Left colon (tissue), 2 donors: ENCODE measurements around the gene ATP2B3. TPM values are rescaled to one million over a fixed set of nuclear protein-coding genes. Genes with fewer than 3 reads are reported as not detected.

Source experiments
- ATAC-seq: fragments of 200-7000 bp; cut with Tn5 transposase; one replicate; pipeline ENCODE4 v1.9.1; 2020; ENCODE audit warnings: mild to moderate bottlenecking, moderate library complexity
- DNase-seq, 2 donors: peaks; one replicate each; pipeline ENCODE4 v3.0.0-alpha.2; 2020
- intact Hi-C, 2 donors: fragments of 100-400 bp; cut with DNase I in 1 of 2; cut with micrococcal nuclease in 1 of 2; formaldehyde crosslinking; loops; one replicate each; pipeline versions ENCODE4 v1.11.2 to v1.14.0; 2022; cut with DNase I, micrococcal nuclease
- long read RNA-seq: library from polyadenylated mRNA; unstranded; transcript quantifications from one replicate; pipeline ENCODE4 v2.0.0, GENCODE V29; 2021
- total RNA-seq, 2 donors: library from RNA; stranded (reverse); fragmentation: NEBNext Ultra II Directional; extraction: Animal tissue kit (Norgen Biotek cat#: 25700); gene quantifications; one replicate each; pipeline ENCODE4 v1.2.1, GENCODE V29; 2021
- donor health status: DM: no; HTN: no; CAD: no.
- donor health status: DM: yes; HTN: yes; CAD: no.

The ATP2B3 gene
- under 1 TPM; 0.08 to 0.21 TPM for total RNA-seq
- long read RNA-seq: 0 reads

DNA sequence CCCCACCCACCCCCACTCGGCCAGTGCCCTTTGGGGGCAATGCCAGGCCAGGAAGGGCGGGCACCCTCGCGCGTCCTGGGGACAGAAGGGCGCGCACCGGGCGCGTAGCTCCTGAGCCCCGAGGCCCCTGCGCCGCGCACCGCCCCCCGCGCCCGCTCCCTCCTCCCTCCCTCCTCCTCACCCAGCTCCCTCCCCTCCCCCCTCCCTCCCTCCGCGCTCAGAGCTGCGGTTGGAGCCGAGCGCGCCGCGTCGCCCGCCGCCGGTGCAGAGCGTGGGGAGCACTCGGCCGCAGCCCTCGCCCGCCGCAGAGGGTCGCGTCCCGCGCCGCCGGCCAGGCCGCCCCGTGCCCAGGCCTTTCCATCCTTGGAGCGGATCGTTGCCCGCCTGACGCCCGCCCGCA, at the start of gene ATP2B3:
TSS of gene ATP2B3 (plus strand) at position 220 of the 400 bp plus-strand sequence. CDS start 18,606 bp downstream, outside the sequence.
- no peak for ATAC-seq
- intact Hi-C loops: no loop called here

GRCh38 chrX:153468008-153468580, 49.3 kb upstream of the ATP2B3 start:
- no peak for ATAC-seq
- DNase-seq: no peak
- intact Hi-C loops: no loop called here

More for the DNA sequence above, at the start of gene ATP2B3:
- no peak for DNase-seq

DNA sequence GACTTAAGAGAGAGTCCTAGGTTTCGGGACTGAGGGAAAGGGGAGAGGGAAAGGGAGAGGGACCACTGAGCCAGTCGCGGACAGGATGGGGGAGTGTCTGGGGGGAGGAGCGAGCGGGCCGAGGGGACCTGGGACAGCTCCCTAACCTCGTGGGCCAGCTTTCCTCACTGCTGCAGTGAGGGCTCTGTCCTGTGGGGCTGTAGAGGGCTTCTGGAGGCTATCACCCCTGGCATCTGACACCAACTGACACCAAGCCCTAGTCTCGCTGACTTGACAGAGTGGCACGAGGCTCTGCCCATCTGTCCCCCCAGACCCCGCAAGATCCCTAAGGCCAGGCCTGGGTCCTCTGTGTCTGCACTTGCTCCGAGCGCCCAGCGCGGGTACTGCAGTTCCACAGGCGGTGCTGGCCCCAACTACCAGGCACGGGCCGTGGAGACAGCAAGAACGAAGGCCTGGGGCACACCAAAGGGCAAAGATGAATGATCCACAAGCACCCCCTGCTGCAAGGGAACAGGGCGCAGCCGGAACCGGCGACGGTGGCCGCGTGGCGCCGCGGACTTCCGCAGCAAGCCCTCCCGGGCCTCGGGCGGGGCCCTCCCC, 47.5 kb upstream of the ATP2B3 start:
- DNase-seq (peak; percentile 23 to 37), ATAC-seq (peak; percentile 48)
- intact Hi-C loops: no loop called here

- ATAC-seq: peak; percentile 90
- peak; percentile 84 to 89 for DNase-seq
- intact Hi-C loops: no loop called here
Measured at GRCh38 chrX:153470411-153471363, 46.8 kb upstream of the ATP2B3 start, which contains the start of gene HAUS7. HAUS7 (minus strand) TSS chrX:153470576; CDS start chrX:153470557, 19 bp downstream.

GRCh38 chrX:153471663-153472280, 45.7 kb upstream of the ATP2B3 start:
- DNase-seq (no peak), ATAC-seq (no peak)
- intact Hi-C loops: no loop called here

DNA sequence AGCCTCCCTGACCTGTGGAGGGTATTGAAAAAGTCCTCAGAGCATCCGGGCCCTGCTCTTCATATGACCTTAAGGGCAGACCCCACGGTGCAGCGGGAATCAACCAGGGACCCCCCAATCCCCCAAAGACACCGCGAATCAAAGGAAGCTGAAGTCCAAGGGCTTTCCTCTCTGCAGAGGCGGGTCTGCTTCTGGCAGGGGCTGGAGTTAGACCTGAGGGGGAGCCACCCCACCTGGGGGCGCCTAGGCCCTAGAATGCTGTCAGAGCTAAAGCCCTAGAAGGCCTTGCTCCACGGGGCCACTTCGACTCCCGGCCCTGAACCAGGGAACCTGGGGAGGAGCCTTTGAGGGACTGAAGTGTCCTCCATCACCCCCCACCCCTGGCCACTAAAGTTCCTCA, 44.3 kb upstream of the ATP2B3 start:
- ATAC-seq (no peak), DNase-seq (no peak)
- intact Hi-C loops: no loop called here

GRCh38 chrX:153474266-153474665, 43.2 kb upstream of the ATP2B3 start:
- intact Hi-C loops: no loop called here
- ATAC-seq (no peak), DNase-seq (no peak)

DNA sequence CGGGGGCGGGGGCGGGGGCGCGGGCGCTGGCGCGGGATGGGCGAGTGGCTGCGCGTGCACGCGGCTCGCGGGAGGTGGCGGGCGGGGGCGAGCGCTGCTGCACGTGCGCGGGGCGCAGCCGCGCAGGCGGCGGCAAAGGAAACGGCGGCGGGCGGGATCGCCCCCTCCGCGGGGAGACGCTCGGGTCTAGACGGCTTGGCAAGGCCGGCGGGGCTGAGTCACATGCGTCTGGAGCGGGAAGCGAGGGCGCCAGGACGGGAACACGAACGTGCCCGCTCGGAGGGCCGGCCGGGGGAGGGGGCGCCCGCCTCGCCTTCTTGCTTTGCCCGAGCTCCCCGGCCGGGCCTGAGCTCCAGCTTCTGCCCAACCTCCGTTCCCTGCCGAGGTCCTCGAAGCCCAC, 42.7 kb upstream of the ATP2B3 start:
- DNase-seq: peak in 1 of 2 donors; percentile 41
- intact Hi-C loops: no loop called here
- no peak for ATAC-seq

GRCh38 chrX:153475271-153475670, 42.2 kb upstream of the ATP2B3 start:
- DNase-seq (no peak), ATAC-seq (no peak)
- intact Hi-C loops: no loop called here

DNA sequence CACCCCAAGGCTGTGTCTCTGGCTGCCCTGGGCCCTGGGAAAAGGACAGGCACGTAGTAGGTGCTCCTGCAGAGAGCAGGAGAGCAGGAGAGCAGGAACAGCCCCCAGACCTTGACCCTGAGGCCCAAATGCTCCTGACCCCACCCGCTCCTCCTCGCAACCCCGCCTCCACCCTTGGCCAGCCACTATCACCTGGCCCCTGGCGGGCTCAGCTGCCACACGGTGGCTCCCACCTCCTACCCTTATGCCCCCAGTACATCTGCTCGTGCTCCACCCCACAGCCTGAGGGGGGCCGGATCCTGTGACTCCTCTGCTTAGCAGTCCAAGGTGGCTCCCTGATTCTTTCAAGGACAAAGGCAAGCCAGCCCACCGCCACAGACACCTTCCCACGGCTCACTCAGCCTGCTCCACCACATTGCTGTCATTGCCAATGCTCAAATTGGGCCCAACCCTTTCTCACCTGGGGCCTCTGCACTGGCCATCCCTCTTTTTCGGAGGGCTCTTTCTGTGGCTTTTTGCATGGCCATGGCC, 41.6 kb upstream of the ATP2B3 start:
- ATAC-seq (no peak), DNase-seq (no peak)
- intact Hi-C loops: no loop called here

GRCh38 chrX:153476666-153477363, 40.6 kb upstream of the ATP2B3 start:
- DNase-seq (no peak), ATAC-seq (no peak)
- intact Hi-C loops: no loop called here

DNA sequence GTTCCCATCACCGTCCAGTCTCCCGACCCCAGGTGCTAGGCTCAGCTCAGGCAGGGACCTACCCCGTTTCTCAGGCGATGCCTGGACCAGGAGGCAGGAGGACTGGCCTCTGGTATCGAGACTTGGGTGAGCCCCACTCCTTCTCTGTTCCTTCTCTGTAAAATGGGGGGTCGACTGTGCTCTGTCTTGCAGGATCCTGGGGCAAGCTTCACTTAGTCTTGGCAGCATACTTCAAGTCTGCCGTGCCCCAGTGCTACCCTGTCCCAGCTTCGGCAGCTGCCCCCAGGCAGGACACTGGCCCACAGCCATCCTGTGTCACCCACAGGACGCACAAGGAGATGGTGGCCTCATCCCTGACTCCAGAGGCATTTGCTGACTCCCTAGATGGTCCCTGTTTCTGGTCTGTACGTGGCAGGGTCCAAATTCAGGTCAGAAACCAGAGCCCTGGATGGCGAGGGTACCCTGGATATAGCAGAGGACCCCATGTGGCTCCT, 40.0 kb upstream of the ATP2B3 start:
- ATAC-seq (no peak), DNase-seq (no peak)
- intact Hi-C loops: no loop called here

GRCh38 chrX:153477901-153478300, 39.5 kb upstream of the ATP2B3 start:
- no peak for DNase-seq
- intact Hi-C loops: no loop called here
- ATAC-seq: no peak

DNA sequence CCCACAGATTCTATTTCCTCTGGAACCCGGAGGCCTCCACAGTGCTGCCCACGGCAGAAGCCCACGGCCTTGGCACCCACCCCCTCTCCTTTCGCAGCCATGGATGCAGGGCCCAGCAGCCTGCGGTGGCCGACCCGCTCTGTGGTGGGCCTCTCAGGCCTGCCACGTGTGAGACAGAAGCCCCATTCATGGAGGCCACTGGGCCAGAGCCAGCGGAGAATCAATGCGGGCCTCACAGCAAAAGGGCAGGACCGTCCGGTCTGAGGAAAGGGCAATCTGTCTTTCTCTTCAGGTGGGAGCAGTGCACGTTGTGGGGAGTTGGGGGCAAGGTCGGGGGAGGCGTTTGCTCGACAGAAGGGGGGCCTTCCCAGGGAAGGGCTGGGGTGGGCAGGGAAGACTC, 38.7 kb upstream of the ATP2B3 start:
- no peak for DNase-seq
- intact Hi-C loops: no loop called here
- ATAC-seq: no peak

- intact Hi-C loops: no loop called here
- no peak for ATAC-seq
- no peak for DNase-seq
Measured at GRCh38 chrX:153481043-153481442, 36.4 kb upstream of the ATP2B3 start.

DNA sequence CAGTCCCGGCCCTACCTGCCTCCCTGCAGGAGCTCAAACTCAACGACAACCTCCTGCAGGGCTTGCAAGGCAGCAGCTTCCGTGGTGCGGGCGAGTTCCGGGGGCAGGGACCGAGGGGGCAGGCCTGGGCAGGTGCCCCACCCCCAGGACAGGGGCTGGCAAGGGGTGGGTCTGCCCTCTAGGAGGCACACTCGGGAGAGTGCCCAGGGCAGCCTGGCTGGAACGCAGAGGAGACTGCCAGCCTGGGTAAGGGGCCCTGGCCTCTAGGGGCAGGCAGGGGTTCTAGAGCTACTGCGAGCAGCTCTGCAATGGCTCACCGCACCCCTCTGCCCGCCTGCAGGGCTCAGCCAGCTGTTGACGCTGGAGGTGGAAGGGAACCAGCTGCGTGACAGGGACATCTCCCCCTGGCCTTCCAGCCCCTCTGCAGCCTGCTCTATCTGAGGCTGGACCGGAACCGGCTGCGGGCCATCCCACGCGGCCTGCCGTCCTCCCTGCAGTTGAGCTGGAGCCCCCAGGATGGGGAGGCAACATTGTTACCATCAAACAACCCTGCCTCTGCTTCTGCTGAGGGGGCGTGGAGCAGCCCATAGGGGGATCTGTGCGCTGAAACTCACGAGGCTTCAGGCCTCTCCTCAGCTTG, 34.9 kb upstream of the ATP2B3 start:
- DNase-seq (no peak), ATAC-seq (no peak)
- intact Hi-C loops: no loop called here

DNA sequence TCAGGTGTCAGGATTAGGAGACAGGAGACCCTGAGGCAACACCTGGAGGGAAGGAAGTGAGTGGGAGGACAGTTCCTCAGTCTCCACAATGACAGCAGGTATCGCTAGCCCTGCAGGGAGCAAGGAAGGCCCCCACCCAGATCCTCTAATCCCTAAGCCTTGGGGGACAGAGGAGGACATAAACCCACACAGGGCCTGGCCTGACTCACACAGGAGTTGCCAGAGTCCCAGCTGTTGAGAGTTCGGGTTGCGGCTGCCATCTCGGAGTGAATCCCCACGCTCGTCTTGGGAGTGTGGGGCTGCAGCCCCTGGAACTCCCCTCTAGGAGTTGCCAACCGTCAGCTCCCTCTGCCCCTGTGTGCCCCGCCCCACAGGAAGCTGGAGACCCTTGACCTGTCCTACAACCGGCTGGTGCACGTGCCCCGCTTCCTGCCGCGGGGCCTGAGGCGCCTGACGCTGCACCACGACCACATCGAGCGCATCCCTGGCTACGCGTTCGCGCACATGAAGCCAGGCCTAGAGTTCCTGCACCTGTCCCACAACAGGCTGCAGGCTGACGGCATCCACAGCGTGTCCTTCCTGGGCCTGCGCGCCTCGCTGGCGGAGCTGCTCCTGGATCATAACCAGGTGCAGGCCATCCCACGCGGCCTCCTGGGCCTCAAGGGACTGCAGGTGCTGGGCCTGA, 31.9 kb upstream of the ATP2B3 start:
- ATAC-seq: no peak
- intact Hi-C loops: no loop called here

More for the DNA sequence above, 31.9 kb upstream of the ATP2B3 start:
- no peak for DNase-seq
